ENCODE data around the gene TTC28.
"Not testable (repeated sequence)": the region's sequence is repeated elsewhere in the genome, so short reads cannot be mapped to it uniquely, and the experiment has no call there.

Gene TTC28

GRCh38 chr22:28220626-28221363 is 458.8 kb downstream of the TTC28 start:
- no peak for DNase-seq

DNA sequence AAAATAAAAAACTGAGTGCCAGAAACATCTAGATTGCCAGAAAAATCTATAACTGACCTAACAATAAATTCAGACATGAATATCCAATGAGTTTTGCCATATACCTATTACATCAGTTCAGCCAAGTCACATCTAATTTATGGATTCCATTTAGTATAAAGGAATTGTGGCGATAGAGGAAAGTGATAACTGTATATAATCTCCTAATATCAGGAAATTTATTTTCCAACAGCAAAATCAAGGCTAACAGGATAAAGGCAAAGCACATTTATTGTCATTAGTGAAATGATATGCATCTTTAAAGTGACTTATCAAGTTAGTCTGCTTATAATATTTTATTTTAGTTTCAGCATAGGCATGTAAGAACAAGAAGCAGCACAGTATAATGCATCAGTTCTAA is 462.4 kb downstream of the TTC28 start:
- DNase-seq, result no peak

DNA sequence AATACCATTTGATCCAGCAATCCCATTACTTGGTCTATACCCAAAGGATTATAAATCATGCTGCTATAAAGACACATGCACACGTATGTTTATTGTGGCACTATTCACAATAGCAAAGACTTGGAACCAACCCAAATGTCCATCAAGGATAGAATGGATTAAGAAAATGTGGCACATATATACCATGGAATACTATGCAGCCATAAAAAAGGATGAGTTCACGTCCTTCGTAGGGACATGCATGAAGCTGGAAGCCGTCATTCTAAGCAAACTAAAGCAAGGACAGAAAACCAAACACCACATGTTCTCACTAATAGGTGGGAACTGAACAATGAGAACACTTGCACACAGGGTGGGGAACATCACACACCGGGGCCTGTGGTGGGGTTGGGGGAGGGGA is 464.9 kb downstream of the TTC28 start:
- not testable (repeated sequence) for DNase-seq

DNA sequence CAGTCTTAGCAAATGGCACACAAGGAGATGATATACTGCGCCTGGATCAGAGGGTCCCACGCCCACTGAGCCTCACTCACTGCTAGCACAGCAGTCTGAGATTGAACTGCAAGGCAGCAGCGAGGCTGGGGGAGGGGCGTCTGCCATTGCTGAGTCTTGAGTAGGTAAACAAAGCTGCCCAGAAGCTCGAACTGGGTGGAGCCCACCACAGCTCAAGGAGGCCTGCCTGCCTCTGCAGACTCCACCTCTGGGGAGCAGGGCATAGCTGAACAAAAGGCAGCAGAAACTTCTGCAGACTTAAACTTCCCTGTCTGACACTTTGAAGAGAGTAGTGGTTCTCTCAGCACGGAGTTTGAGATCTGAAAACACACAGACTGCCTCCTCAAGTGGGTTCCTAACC is 470.2 kb downstream of the TTC28 start:
- DNase-seq, result not testable (repeated sequence)

DNA sequence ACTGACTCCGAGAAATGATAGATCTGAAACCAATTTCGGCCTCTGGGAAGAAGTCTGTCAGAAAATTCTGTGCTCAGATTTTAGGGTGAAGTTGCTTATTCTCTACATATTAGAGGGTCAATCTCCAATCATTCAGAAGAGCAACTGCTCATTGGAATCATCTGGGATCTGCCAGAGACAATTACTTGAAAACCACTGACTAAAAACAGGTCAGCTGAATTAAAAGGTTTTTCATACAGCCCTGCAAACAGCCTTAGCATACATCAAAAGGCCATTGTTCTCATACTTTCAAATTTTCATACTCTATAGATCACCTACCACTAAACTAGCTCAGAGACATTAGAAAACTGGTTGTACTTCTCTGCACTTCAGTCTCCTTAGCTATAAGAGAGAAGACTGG is 470.9 kb downstream of the TTC28 start:
- no peak for DNase-seq

DNA sequence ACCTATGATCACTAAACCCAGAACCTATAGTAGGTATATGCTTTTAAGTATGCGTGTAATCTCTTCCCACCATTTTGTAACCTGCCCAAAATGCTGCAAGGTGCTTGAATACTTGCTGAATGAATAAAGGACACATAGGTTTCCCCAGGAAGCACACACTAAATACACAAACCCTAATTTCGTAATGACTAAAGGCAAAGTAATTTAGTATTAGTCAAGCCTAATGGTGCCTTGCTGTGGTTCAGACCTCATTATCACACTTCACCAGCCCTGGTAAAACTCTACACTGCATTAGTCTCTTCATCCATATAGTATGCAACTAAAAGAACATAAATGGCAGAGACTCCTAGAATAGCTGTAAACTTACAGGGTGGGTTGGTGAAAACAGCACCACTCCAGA is 471.6 kb downstream of the TTC28 start:
- no peak for DNase-seq

DNA sequence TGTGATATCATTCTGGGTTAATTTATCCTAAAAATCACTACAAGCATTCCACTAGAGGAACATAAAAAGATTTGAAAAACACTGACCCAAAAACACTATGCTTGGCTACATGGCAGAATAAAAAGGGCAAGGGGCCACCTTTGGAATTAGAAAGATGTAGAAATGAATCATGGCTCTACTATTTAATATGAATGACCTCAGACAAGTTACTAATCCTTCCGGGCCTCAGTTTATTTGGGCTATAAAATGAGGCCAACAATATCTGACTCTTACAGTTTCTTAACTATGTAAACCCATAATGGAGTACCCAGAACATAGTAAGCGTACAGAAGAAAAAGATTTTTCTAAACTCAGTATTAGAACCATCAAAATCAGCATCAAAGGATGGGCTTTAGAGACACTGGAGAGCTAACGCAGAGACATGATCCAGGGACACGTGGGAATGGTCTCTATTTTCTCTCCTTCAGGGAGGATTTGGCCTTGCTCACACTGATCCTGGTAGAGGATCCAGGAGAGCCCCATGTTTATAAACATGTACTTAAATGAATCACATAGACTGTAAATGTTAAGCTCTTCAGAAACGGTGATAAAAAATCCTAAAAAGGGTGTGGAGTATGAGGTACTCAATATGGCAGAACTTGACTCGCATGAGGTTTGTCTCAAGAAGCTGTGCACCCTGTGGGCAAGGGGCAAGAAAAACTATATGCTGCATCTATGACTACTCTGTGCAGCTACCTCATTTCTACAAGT is 472.2 kb downstream of the TTC28 start:
- no peak for DNase-seq

DNA sequence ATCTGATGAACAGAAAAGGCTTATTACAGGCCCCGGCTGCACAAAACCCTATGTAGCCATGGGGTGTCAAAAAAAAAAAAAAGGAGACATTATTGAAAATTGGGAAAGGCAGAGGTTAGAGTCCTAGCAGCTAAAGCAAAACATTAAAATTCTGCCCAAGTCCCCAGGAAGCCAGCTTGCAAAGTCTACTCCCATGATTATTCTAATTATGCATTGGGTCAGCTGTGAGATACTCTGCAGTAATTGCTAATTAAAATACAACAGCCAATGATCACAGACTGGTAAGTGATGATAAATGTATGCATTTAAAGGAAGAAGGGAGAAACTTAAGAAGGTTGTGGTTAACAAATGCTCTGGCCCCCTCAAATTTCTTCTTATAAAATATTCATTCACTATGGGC is 473.7 kb downstream of the TTC28 start:
- no peak for DNase-seq

DNA sequence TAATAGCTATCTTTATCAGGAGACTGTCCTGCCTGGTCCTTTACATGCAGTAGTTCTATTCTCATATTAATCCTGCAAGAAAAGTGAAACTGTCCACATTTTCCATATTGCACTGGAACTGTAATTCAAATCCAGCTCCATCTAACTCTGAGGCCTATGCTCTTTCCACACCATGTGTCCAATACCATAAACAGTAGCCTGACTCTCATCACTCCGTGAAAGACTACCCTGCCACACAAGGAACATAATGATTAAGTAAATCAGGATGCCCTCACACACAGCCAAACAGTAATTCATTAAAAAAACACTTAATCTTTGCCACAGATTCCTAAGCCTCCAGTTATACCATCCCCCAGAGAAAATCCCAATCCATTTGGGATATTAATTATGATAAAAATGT is 475.3 kb downstream of the TTC28 start:
- no peak for DNase-seq

DNA sequence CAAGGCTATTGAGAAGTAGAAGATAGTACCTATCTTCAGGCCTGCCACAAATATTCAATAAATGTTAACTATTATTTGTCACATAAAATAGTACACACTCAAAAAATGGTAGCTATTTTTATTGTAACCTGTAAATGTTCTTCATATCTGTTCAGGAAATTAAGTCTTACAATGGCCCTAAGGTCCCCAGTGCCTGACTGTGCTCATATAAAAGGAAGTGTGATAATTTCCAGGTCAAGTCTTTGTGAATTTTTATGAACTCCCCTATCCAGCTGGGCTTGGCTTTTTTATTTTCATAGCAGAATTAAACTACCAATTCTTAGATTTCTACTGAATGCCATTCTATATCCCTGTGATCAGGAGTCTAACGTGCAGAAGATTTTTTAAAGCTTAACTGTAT is 476.4 kb downstream of the TTC28 start:
- DNase-seq, result no peak

DNA sequence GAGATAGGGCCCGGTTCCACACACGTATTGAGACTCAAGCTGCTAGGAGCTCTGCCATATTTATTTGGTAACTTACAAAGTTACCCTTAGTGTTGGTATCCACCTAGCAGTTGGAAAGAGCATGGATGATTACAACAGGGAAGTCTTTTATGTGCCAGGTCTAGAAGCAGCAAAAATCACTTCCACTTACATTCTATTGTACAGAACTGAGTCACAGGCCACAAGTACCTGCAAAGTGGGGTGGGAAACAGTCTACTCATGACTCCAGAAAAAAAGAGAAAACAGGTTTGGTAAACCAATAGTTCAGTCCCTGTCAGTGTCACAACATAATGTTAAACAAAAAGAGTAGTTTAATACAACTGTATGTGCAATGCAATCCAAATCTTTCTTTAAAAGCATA is 480.9 kb downstream of the TTC28 start:
- DNase-seq, result no peak

DNA sequence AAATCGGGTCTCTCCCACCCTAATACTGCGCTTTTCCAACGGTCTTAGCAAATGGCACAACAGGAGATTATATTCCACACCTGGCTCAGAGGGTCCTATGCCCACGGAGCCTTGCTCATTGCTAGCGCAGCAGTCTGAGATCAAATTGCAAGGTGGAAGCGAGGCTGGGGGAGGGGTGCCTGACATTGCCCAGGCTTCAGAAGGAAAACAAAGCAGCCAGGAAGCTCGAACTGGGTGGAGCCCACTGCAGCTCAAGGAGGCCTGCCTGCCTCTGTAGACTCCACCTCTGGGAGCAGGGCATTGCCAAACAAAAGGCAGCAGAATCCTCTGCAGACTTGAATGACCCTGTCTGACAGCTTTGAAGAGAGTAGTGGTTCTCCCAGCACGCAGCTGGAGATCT is 488.1 kb downstream of the TTC28 start:
- DNase-seq, result not testable (repeated sequence)

DNA sequence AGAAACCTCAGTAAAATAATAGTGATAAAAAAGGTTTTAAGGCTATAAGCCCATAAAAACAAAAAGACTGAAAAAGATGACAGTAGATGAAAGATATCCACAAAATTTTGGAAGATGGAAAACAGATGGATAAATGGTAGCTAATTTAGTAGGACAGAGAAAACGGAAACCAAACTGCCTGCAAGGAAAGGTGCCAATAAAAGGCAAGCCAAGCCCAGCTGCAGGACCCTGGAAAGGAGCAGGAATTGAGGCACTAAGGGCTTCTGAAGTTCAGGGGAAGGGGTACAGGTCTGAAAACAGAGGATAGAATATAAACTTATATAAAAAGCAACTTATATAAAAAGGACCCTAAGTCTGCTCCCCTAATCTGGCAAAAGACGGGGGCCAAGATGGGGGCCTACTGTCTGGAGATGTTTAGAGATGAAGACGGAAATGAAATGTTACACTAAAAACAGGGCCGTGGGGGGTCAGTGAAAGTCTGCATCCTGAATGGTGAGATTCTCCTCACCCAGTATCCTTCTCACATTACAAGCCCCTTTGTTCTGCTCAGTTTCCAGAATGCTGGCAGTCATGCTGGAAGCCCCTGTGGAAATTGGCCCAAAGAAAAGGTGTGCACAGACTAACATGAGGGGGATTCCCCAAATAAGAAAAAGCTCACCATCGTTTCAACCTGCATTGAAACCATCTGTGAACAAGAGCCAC is 491.3 kb downstream of the TTC28 start:
- DNase-seq, result no peak

- DNase-seq, result no peak
Measured at GRCh38 chr22:28187612-28188011, 492.0 kb downstream of the TTC28 start.

DNA sequence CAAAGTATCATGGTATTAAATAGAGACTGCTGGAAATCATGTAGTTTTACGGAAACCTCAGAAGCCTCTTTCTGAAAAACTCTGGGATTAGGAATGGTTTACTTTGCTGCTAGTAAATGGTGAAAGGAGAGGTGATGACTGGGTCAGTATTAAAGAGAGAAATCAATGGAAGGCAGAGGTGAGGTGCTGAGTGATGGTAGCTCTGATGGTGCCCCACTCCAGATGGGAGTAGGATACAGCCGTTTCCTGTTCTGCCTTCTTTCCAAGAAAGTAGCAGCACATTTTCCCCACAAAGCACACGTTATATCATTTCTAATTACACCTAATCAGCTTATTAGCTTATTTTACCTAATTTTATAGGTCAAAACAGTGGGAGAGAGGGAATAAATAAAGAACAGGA is 493.0 kb downstream of the TTC28 start:
- no peak for DNase-seq

DNA sequence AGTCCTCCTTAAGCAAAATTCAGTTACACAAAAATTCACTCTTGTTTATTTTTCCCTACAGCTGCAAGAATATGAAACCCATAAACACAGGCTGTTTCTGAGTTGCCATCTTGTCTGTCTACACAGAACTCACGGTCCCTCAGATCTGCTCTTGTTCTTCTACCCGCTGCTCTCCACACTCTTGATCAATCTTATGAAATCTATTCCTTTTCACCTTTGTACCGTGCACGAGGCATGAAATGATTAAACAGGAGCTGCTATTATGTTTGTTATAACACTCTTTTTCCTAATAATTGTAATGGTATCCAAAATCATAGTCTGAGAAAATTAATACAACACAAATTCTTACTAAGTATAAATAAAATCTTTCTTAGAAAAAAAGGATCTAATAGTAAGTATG is 494.5 kb downstream of the TTC28 start:
- no peak for DNase-seq

DNA sequence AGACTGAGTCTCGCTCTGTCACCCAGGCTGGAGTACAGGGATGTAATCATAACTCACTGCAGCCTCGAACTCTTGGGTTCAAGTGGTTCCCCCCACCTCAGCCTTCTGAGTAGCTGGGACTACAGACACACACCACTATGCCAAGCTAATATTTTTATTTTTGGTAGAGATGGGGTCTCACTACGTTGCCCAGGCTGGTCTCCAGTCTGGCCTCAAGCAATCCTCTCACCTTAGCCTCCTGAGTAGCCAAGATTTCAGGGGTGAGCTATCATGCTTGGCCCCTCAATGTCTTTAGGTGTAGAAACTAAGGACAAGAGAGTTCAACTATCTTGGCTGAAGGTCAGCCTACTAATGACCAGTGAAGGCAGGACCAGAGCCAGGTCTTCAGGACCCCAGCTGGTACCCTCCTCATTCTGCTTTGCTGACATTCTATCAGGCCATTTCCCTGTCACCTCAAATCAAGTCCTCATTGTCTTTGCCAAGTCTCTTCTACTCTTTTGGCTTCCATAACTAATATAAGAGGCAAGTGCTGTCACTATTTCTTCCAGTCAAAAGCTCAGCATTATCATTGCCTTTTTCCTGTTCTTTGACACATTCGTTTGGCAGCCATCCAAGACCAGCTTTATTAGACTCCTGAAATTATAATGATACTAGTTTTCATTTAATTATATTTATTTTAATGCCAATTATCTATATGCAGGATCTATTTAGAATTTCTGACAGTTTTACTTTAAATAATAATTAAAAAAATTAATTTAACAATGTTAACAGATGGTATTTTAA is 496.4 kb downstream of the TTC28 start:
- no peak for DNase-seq

GRCh38 chr22:28180804-28181731 is 498.6 kb downstream of the TTC28 start:
- DNase-seq, result no peak

DNA sequence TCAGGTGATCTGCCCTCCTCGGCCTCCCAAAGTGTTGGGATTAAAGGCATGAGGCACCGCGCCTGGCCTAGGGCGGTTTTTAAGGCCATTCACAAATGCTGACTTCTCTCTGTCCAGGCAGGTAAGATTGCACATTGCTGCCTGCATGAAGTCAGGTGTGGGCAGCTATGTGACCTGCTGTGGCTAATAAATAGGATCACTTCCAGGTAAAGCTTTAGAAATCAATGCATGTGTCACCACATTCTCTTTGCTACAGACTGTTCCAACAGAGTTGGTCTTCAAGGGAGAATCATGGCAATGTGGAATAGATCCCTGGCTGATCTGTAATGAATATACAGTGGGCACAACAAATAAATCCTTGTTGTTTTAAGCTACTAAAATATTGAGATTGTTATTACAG is 500.2 kb downstream of the TTC28 start:
- no peak for DNase-seq

DNA sequence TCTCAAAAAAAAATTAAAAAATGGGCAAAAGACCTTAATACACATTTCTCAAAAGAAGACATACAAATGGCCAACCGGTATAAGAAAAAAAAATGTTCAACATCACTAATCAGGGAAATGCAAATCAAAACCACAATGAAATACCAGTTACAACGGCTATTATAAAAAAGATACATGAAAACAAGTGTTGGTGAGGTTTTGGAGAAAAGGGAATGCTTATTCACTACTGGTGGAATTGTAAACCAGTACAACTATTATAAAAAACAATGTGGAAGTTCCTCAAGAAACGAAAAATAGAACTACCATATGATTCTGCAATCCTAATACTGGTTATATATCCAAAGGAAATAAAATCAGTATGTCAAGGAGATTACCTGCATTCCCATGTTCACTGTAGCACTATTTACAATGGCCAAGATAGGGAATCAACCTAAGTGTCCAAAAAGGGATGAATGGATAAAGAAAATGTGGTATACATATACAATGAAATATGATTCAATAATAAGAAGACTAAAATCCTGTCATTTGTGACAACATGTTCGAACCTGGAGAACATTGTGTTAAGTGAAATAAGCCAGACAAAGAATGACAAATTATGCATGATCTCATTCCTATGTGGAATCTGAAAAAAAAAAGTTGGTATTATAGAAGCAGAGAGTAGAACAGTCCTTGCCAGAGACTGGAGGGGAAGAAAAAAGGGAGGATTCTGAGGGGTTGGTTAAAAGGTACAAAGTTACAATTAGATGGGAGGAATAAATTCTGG is 503.7 kb downstream of the TTC28 start:
- no peak for DNase-seq

DNA sequence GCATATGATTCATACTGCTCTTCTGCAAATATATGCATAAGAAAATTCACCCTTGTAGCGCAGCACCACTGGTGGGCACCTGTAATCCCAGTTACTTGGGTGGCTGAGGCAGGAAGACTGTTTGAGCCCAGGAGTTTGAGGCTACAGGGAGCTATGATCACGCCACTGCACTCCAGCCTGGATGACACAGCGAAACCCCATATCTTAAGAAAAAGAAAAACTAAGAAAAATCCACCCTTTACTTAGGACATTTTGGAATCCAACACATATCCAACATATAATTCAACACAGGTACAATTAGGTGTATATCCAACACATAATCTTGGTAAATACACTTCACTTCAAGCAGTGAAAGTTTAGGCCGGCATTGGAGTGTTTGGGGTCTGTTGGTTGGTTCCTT is 505.1 kb downstream of the TTC28 start:
- DNase-seq, result no peak

Measured in activated CD4-positive, alpha-beta T cell treated with anti-CD3 and anti-CD28 coated beads, Interleukin-2, amount 50 U/mL, for 4 hours (primary cell).